ENCODE data around the gene DNAJB13. TPM values are rescaled to one million over a fixed set of nuclear protein-coding genes. Genes with fewer than 3 reads are reported as not detected.

DNAJB13 gene
- total and polyA plus RNA-seq, 2 of the 4 experiments (the other 2 are of a cell fraction) = 0.18 to 0.48 TPM

GRCh38 chr11:73996161-73996747 is 45.4 kb downstream of the DNAJB13 start:
- H2AFZ ChIP-seq (replicated peaks; ENCODE audit: low read length, poor library complexity) = no peak overlapping the region
- H4K20me1 ChIP-seq (ENCODE audit: insufficient read depth, low read length) = no peaks in the 10 kb centered on the region
- H3K4ac ChIP-seq (ENCODE audit: low read depth, low read length) = no peak overlapping the region
- no peak overlapping the region for H4K5ac ChIP-seq (ENCODE audit: low read depth, low read length)
- H3K9ac ChIP-seq (ENCODE audit: low read depth, low read length) = no peak overlapping the region
- H2AK9ac ChIP-seq (replicated peaks; ENCODE audit: low read depth, low read length, poor library complexity) = no peak overlapping the region
- in situ Hi-C loops (cut with MboI; ENCODE audit: low sequenced_read_pairs) (no loop called here), intact Hi-C loops (cut with micrococcal nuclease) (no loop called here), dilution Hi-C loops (cut with HindIII; ENCODE audit: low sequenced_read_pairs, unreplicated experiment) (no loop called here)
- no peak overlapping the region for H2BK5ac ChIP-seq (ENCODE audit: low read depth, low read length, poor library complexity, severe bottlenecking)
- no peaks in the 10 kb centered on the region for H3K9me3 ChIP-seq (ENCODE audit: control insufficient read depth, insufficient read depth, low read length)
- no peak overlapping the region for H3K4me2 ChIP-seq (ENCODE audit: low read depth, low read length)
- H3K27ac ChIP-seq (ENCODE audit: insufficient read depth, low read length) = no peak overlapping the region
- no peaks in the 10 kb centered on the region for H3K36me3 ChIP-seq (ENCODE audit: control insufficient read depth, insufficient read depth, low read length)
- no peak overlapping the region for H2AK5ac ChIP-seq (ENCODE audit: low read depth, low read length)
- ATAC-seq (ENCODE audit: low read depth) (no peak), DNase-seq (no peak)
- no peak overlapping the region for H4K91ac ChIP-seq (ENCODE audit: insufficient read depth, low read depth, low read length)
- H2BK20ac ChIP-seq (ENCODE audit: low read depth, low read length) = no peak overlapping the region
- H3K18ac ChIP-seq (ENCODE audit: low read depth, low read length) = no peak overlapping the region
- WGBS, 2 experiments (ENCODE audit: extremely low coverage in 2 of 2, insufficient read length in 1 of 2) = 77% methylated on average over 3 of the region's 4 CpGs; no CpG with 5 or more reads in 1 of the 2 experiments
- no peak overlapping the region for H3K56ac ChIP-seq (ENCODE audit: extremely low read depth, insufficient read depth, low read length)
- no peak overlapping the region for H3K4me3 ChIP-seq (ENCODE audit: insufficient read depth, low read depth, low read length)
- H3K9me1 ChIP-seq (ENCODE audit: insufficient read depth, low read length) = 0 out of 2 replicates have a peak, but pooled peaks cover 2% of the 10 kb centered on the region
- no peak overlapping the region for H2BK120ac ChIP-seq (ENCODE audit: low read depth, low read length)
- H3K79me1 ChIP-seq (ENCODE audit: low read depth in 1 of 2, low read length in 2 of 2) = no peaks in the 10 kb centered on the region
- no peak overlapping the region for H4K8ac ChIP-seq (ENCODE audit: low read depth in 2 of 2, low read length in 2 of 2)
- no peak overlapping the region for H3K23ac ChIP-seq (ENCODE audit: low read depth, low read length)
- ChIA-PET CTCF (no interaction called here), POLR2A (ENCODE audit: unreplicated experiment) (no interaction called here)
- H2BK15ac ChIP-seq (ENCODE audit: low read depth, low read length) = no peak overlapping the region
- TF ChIP-seq MAFK (IDR thresholded peaks at IDR 0.05; ENCODE audit: low read depth, low read length) = no peak
- no peak for TF ChIP-seq CHD1 (IDR thresholded peaks at IDR 0.05; ENCODE audit: low read depth, low read length)
- BruUV-seq (replicated peaks) = no TSS peak
- no peaks in the 10 kb centered on the region; the same call in 1 of the 2 replicates for H3K27me3 ChIP-seq (ENCODE audit: control insufficient read depth, insufficient read depth, low read length)
- no peak overlapping the region for H3K14ac ChIP-seq (replicated peaks; ENCODE audit: low read depth, low read length)
- H3K4me1 ChIP-seq (ENCODE audit: control insufficient read depth, insufficient read depth, low read length) = no peaks in the 10 kb centered on the region

All from IMR-90 (cell line).